Measurements from ENCODE around the gene CGB5.
"Not testable (repeated sequence)": the region's sequence is repeated elsewhere in the genome, so short reads cannot be mapped to it uniquely, and the experiment has no call there.

GRCh38 chr19:49031642-49032301 is 11.9 kb upstream of the CGB5 start, which contains the start of gene CGB2:
- TF ChIP-seq POLR2A (IDR thresholded peaks at IDR 0.05; ENCODE audit: low read depth, low read length); POU2F2 (IDR thresholded peaks at IDR 0.05; ENCODE audit: low read depth, low read length); POLR2AphosphoS5 (IDR thresholded peaks at IDR 0.05; ENCODE audit: low read depth, low read length); TAF1 (IDR thresholded peaks at IDR 0.05; ENCODE audit: low read depth, low read length); SPI1 (IDR thresholded peaks at IDR 0.05; ENCODE audit: low read depth, low read length); PAX5 (IDR thresholded peaks at IDR 0.05; ENCODE audit: insufficient read depth, low read length, severe bottlenecking): not testable (repeated sequence)

Measured in GM12891 (cell line).